Medulla oblongata (tissue), 1 donor: ENCODE data around the gene EMC8.
"Not testable (repeated sequence)": the region's sequence is repeated elsewhere in the genome, so short reads cannot be mapped to it uniquely, and the experiment has no call there.

Source experiments
- DNase-seq: peaks from one replicate; pipeline ENCODE4 v3.0.0-alpha.2; 2015; ENCODE audit errors: extremely low spot score

The EMC8 gene

DNA sequence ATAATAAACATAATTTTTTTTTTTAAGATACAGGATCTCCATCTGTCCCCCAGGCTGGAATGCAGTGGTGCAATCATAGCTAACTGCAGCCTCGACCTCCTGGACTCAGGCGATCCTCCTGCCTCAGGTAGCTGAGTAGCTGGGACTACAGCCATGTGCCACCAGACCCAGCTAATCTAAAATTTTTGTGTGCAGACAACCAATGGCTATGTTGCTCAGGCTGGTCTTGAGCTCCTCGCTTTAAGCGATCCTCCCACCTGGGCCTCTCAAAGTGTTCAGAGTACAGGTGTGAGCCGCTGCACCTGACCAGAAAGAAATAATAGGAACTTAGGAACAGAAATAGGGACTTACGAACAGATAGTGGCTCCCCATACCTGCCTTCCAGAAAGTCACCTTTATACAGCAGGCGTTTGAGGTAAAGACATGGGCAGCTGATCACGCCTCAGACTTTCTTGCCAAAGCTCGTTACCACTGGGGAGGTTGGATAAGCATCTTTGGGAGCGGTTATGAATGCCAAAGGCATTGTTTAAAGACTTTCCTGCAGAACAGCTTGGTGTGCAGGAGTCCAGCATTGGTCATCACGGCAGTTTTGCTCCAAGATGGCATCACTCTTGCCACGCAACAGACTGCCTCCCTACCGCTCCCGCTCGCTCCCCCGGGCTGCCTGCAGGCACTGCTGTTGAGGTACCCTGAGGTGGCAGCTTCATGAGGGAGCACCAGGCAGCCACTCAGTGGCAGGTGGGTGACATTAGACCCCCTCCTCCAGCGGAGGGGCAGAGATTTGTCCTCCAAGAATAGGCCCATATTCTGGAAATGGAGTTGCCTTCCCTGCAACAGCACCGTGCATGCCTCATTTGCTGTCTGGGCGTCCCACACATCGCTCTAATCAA is 13.7 kb upstream of the EMC8 start:
- DNase-seq = no peak

DNA sequence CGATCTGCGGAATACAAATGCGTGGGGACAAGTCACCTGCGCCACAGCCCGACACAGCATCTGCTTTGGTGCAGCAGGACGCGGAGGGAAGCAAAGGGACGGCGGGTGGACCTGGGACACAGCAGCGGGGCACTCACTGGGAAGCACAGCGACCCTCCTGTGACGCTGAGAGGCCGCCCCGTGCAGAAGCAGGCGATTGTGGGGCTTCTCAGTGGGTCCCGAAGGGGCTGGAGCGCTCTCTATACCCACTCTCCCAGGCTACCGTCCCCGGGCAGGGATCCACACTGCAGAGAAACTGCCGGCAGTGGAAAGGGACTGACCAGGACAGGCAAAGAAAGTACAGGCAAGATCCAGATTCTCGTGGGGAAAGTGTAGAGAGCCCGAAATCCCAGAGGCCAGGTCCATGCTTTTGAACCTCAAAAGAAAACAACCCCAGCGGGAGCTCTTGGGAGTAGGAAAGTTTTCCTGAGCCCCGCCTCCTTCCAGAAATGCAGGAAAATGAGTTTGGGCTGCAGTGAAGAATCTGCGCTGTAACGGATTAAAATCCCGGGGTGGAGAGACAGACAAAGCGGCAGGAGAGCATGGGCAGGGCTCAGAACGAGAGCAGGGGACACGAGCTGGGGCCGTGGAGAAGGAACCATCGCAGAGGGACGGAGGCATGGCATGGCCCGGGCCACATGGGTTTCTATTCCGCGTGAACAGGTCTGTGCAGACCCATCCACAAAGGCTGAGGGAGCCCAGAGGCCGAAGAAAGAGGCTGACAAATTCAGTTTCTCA is 12.9 kb upstream of the EMC8 start:
- DNase-seq = no peak

DNA sequence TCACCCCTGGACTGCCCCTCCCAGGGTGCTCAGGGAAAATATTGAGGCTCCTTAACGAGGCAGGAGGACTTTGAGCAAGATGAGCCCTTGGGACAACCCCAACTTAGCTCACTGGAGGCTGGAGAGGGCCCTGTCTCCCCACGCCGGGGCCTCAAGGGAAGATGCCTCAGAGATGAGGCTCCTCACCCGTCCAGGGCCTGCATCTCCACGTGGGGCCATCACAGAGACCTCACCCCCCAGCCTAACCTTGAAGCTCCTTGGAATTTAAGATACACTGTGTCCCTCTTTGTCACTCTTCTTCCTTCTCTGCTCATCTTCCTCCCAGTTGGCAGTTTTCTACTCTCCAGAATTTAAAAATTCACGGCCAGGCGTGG is 11.4 kb upstream of the EMC8 start:
- no peak for DNase-seq

DNA sequence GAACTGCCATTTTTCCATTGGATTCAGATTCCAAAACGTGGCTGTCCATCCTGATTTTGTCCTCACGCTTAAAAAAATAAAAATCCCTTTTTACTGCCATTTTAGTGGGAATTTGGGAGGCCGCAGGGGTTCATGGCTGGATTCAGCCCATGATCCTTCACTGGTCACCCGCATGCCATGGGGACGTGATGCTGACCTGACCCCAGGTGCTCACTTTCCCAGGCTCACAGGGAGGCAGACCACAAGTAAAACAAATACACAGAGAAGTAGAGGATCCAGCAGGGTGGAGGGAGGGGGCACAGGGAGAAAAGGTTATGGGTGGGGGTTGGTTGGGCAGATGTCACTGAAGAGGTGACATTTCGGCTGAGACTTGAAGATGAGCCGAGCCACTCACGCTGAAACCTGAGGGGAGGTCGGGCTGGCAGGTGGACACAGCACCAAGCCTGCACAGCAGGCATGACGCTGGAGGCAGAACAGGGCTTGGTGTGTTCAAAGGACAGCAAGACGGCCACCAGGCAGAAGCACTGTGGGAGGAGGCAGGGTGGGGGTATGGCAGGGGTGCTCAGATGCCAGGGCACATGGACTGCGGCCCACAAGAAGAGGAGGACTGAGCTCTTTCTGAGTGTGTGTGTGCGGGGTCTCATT is 10.9 kb upstream of the EMC8 start:
- DNase-seq = no peak

DNA sequence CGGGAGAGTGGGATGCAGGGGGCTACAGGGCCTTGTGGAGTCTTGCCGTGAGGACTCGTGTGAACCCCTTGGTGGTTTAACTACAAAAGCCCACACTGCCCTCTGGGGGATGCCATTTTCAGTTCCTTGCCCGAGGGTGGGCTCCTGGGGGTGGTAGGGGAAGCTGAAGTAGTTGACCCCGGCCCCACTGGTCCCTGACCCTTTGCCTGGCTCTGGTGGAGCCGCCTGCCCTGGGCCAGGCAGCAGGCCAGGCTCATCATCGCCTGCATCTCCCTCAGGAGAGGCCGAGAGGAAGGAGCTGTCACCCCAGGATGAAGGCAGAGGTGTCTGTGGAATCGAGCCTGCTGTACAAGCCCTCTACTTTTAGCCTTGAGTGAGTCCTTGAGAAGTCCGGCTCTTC is 10.3 kb upstream of the EMC8 start:
- no peak for DNase-seq

DNA sequence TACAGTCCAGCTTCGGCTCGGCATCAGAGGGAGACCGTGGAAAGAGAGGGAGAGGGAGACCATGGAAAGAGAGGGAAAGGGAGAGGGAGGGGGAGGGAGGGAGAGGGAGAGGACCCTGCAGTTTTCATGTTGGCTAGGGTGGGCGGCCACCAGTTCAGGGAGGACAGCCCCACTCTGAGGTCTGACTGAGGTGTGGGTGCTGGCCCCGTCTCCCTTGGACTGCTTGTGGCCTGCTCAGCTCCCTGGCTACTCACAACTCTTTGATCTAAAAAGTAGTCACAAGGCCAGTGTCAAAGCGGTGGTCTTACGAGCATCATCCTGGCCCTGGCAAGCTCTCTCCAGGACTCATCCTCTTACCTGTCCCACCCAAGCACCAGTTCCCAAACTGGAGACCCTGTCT is 9.6 kb upstream of the EMC8 start:
- no peak for DNase-seq

DNA sequence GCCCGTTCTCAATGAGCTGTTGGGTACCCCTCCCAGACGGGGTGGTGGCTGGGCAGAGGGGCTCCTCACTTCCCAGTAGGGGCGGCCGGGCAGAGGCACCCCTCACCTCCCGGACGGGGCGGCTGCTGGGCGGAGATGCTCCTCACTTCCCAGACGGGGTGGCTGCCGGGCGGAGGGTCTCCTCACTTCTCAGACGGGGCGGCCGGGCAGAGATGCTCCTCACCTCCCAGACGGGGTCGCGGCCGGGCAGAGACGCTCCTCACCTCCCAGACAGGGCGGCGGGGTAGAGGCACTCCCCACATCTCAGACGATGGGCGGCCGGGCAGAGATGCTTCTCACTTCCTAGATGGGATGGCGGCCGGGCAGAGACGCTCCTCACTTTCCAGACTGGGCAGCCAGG is 8.8 kb upstream of the EMC8 start:
- DNase-seq = not testable (repeated sequence)

DNA sequence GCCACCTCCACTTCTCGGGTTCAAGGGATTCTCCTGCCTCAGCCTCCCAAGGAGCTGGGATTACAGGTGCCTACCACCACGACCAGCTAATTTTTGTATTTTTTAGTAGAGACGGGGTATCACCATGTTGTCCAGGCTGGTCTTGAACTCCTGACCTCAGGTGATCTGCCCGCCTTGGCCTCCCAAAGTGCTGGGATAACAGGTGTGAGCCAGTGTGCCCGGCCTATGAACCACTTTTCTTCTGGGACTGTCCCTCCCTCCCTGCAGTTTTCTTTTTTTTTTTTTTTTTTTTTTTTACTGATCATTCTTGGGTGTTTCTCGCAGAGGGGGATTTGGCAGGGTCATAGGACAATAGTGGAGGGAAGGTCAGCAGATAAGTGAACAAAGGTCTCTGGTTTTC is 8.0 kb upstream of the EMC8 start:
- not testable (repeated sequence) for DNase-seq

DNA sequence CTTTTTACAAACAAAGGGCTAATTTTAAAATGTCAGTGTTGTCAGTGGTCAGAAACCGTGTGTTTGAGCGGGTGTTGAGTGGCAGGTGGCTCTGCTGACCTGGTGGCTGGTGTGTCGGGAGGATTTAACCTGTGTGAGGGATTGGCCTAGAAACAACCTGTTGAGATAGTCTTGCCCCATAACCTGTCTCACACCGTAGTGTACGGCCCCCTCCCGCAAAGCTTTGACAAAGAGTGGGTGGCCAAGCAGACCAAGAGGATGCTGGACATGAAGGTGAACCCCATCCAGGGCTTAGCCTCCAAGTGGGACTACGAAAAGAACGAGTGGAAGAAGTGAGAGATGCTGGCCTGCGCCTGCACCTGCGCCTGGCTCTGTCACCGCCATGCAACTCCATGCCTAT is 7.2 kb upstream of the EMC8 start:
- no peak for DNase-seq

DNA sequence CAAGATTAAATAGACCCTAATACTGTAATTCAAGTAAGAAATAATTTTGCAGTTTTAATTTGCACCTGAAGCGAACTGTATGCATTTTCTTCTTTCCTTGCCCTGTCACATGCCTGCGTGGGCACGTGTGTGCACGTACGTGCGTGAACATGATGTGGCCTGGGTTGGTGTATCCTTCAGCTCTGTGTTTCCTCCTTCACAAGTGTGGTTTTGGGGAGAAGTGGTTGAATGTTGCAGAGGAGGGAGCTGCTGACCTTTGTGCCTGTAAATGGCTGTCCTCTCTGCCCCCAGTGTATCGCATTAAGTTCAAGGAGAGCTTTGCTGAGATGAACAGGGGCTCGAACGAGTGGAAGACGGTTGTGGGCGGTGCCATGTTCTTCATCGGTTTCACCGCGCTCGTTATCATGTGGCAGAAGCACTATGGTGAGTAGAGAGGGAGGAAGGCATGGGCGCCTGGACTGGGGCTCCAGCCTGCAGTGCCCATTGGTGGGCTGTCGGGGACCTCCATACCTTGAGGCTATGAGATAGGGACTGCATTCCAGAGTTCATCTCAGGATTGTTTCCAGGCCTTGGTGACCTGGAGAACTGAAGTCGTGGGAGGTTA is 6.2 kb upstream of the EMC8 start:
- no peak for DNase-seq

DNA sequence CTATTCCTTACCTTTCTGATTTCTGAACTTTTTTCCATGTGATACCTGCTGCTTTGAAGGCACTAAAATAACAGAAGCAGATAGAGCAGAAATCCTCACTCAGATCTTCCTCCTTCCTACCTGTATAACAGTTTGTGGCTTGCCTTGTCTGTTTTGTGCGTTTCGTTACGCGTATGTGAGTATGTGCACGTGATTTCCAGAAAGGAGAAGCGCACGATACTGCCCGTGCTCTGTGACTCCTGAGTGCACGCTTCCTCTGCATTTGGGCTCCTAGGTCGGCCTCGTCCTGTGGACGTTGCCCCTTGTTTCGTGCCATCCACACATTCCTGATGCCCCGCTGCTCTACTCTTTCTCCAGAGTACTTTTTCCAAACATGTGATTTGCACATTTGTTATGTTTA is 4.2 kb upstream of the EMC8 start:
- DNase-seq = no peak

DNA sequence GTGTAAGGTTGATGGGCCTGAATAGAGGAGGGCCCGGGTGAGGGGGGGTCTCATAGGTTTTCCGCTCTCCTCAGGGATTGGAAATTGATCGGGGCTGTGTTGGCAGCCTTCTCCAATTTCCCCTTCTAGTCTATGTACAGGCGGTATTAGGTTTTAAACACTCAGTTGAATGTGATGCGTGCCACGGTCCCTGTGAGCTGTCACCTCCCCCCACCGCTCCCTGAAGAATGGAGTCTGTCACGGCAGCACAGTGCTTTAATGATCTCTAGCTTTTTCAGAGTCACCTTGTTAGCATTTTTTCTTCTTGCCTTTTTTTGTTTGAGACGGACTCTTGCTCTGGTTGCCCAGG is 951 bp upstream of the EMC8 start:
- no peak for DNase-seq

DNA sequence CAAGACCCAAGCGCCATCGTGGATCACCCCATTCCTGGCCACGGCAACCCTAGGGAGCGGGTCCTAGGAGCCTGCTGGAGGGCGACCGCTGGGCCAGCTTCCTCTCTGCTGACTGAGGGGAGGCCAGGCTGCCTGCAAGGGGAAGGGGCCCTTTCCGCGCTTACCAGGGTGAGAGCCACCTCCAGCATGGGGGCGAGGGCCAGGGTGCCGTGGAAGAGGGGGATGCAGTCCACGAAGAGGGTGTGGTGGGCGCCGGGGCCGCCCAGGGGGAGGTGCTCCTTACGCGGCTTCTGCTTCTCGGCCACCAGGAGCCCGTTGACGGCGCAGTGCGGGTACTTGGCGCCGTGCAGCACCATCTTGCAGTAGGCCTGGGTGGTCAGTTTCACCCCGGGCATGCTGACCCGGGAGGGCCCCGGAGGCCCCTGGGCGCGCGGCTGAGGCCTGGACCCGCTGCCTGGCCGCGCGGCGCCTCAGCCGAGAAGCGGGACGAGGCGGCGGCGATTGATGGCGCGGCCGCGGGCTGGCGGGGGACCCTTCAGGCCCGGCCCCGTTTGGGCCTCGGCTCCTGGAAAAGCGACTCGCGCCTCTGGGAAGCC is 345 bp downstream of the EMC8 start:
- DNase-seq = no peak

DNA sequence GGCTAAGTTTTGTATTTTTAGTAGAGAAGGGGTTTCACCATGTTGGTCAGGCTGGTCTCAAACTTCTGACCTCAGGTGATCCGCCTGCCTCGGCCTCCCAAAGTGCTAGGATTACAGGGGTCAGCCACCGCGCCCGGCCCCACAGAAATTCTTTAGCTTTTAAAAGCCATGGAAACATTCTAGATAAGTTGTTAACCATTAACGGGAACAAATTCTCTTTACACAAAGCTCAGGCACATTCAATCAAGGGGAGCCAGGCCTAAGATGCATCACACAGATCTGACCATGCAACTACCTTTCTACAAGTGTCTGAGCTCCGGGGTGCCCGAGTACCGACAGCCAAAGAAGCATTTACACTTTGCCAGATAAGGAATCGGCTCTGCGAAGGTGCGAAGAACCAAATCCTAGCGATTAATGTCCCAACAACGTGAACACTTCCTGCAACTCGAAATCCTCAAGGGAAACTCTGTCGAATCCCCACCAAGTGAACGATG is 1.0 kb downstream of the EMC8 start:
- no peak for DNase-seq

DNA sequence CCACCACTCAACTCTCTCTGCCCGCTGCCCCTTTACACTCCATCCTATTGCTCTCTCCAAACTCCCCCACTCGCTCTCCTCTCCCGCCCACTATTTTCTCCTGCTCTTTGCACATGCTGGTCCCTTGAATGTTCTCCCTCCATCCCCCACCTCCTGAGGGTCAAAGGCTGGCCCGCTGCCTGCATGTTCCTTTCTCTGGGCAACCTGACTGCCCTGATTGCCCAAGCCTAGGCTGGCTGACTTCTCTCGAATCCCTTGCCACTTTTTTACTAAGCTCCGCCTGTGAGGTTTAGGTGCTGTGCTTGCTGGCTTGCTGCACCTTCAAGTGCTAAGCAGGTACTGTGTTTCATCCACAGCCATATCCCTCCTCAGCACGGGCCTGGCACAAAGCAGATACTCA is 2.7 kb downstream of the EMC8 start:
- no peak for DNase-seq

DNA sequence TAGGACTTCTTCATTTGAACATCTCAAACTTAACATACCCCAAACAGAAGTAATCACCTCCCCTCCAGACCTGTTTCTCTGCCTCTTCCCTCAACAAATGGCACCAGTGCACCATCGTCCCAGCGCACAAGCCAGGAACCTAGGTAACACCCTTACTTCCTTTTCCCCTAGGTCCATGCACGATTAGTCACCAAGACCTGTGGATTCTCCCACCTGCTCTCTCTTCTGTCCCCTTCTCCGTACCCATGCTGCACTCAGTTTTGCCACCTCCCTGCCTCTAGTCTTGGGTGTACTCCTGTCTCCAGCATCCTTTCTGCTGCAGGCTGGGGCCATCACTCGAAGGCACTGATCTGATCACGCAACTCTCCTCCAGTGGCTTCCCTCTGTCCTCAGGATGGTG is 3.2 kb downstream of the EMC8 start:
- DNase-seq = no peak

DNA sequence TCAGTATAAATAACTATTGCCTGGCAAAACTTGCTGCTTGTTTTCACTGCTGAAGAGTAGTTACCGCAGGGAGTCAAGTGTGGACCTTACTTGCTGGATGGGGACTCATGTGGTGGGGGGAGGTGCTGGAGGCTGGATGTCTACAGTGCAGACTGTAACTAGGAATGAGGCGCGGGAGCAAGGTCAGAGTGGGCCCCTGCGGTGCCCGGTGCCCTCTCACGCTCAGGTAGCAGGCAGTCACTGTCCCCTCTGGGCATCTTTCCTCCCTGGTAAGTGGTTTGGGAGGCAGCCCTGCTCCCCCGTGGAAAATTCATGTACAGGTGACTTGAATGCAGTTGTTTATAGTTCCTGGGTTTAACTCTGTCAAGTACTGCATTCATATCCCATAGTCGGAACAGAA is 4.6 kb downstream of the EMC8 start:
- DNase-seq = no peak

DNA sequence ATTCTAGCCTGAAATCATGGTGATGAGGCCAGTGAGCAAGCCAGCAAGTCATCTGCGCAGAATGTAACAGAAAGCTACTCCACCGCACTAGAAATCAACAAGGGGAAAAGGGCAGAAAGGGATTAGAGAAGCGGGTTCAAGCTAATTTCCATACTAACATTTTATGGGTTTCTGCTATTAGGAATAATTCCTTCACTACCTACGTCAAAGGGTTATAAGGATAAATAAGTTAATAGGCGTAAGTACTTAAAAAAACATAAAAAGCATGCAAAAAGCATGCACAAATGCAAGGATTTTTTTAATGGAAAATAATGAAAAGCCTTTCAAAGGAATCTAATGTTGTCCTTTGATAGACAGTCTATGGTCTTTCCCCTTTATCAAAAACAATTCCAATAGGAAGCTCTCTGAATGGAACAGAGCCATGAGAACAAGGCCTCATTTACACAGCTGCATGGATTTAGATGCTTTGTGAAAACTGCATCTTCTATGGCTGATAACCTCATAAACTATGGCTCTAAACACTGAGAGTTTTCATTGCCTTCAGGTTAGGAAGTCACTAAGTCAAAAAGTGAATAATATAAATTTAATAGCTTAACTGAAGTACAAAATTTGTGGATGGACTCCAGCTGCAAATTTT is 5.6 kb downstream of the EMC8 start:
- no peak for DNase-seq

DNA sequence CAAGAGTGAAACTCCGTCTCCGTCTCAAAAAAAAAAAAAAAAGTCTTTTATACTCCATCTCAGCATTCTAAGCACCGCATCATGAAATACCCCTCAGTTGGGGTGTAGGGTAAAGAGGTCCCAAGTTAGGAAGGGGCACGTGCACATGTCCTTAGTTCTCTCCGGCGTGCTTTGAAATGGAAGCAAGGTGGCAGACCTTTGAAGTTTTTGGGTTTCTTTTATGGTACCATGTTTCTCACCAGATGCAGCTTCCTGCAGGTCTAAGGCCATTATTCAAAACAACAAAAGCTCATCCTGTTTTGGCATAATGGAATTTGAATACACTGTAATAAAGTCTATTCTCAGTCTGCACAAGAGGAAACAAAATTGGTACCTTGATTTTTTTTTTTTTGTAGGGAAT is 9.6 kb downstream of the EMC8 start:
- no peak for DNase-seq

DNA sequence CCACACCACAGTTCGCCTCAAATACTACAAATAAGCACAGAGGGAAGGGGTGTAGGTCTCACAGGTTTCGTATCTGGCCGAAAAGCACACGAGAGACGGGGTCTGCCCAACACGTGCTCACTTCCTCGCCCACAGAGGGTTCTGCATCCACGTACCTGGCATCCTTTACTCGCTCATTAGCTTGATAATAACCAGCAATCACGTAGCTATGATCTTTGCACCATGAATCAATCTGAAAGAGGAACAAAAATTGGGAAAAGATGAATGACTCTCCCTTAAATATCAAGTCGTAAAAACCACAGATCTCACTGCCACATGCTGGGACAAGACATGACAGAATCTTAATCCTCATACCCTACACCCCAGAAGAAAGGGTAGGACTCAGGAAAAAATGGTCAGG is 10.5 kb downstream of the EMC8 start:
- no peak for DNase-seq

DNA sequence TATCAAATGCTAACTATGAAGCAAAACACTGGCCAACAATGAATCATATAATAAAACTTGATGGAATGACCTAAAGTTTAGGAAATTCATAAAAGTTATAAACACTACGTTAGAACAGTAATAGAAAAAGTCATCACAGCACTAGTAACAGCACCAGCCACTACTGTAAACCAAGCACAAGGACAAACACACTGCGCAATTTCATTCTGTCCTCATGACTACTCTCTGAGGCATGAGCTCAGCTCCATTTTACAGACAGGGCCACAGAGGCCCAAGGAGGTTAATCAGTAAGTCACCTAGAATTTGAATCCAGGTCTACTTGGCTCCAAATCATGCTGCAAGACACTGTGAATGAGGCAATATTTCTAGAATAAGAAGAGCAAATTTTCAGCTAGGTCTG is 13.4 kb downstream of the EMC8 start:
- no peak for DNase-seq
